CD4-positive, alpha-beta T cell treated with Interleukin-10 for 1 hour (primary cell): ENCODE results near the gene ZSCAN20.
"Not testable (repeated sequence)": the region's sequence is repeated elsewhere in the genome, so short reads cannot be mapped to it uniquely, and the experiment has no call there.

Source experiments
- DNase-seq: peaks from one replicate; pipeline ENCODE4 v3.0.0-alpha.2; 2020

Gene ZSCAN20

DNA sequence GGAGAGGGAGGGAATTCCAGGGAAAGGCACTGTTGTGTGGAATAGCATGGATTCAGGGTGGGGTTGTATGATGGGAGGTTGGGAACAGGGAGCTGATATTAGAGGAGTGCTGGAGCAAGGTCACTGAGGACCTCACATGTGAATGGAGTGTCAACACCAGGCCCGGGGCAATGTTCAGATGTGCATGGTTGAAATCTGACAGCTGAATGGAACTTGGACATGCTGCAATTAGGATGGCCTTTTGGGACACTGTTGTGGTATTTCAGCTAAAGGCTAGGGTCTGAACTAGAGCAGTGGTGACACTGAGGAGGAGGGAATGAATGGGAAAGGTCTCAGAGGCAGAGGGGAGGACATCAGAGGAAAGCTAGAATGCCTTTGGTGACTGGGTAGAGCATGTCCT, 25.0 kb downstream of the ZSCAN20 start:
- DNase-seq, result no peak

DNA sequence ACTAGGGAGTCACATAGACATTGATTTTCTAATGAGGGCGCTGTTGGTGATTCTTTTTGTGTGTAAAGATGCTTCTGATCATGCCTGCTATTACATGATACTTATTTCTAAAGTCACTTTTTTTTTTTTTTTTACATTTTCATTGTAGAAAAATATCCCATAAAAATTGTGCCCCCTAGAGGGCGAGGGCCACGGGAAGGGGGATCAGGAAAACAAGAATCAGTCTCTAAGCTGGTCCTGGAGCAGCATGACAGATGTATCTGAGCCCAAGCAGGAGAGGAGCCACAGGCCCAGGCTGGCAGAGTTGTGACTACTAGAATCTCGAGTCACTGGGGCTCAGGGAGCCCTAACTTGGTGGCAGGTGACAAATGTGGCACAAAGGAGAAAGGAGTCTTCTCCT, 28.1 kb downstream of the ZSCAN20 start:
- DNase-seq, result no peak

DNA sequence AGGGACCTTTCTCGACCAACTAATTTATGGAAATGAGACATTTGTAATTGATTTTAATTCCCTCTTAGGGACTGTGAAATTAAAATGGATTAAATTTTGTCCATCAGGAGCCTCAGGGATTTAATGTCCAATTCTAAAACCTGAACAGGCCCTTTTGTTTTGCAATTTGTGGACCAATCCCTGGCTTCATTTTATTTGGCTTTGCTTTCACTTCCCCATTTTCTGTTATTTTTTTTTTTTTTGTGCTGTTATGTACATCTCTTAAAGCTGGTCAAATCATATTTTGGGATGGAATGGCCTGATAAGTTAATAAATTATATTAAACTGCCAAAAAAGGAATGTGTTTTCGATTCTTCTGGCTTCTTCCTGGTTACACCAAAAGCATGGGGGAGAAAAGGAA, 28.9 kb downstream of the ZSCAN20 start:
- no peak for DNase-seq

DNA sequence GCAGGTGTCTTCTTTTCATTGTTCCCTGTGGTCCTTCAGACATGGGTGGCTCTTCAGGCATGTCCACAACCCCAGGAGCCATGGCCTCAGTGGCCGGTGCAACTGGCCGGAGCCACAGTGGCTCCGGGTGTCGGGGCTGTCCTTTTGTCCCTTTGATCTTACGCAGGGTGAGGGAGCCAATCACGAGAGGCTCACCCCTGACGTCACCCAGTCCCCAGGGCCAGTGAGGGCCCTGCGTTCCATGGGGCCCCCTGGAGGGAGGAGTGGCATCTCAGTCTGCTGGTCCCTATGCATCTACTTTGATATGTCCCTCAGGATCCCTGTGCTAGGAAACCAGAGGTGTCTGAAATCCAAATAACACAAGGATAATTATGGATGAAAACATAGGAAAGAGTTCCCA, 29.3 kb downstream of the ZSCAN20 start:
- no peak for DNase-seq

DNA sequence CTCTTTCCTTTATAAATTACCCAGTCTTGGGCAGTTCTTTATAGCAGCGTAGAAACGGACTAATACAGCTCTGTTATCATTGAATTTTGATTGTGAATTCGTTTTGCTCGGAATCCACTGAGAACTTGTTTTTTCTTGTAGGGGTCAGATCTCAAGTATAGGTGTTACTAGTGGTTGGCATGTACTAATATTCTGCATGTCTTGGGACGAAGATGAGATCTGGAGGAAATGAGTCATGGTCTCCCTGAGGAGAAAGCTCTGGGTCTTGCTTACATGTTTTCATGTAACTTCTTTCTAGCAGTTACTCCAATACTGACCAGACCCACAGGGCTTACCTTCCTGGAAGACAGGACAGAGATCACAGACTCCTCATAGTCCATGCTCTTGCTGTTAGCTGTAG, 30.3 kb downstream of the ZSCAN20 start:
- DNase-seq, result no peak

DNA sequence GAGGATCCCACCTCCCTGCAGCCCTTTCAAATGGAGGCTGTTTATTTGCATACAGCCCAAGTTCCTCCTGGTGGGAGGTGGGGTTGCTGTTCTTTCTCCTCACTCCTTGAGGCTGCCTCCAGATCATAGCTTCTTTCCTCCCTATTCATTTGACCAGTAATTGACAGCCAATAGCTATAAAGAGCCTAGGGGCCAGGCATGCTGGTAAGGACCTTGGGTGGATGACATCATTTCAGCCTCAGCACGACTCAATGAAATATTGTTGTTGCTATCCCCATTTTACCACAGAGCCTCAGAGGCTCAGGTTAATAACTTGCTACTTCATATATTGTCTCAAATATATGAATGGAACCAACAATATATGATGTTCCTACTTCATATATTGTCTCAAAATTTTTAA, 31.1 kb downstream of the ZSCAN20 start:
- DNase-seq, result no peak

GRCh38 chr1:33507661-33508060, 35.2 kb downstream of the ZSCAN20 start:
- no peak for DNase-seq

DNA sequence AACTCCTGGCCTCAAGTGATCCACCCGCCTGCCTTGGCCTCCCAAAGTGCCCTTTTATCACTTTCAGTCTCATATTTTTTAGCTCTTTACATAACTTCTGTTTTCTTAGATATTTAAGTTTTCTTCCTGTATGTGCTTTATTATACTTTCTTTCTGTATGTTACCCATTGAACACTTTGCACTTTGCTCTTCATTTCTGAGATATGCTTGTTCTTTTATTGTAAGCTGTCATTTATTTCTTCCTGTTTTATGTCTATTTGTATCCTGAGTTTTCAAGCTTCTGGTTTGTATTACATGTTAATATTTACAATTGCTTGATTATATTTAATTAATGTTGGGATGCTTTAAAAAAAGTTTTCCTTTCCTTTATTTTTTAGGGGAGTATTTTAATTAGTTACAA, 35.7 kb downstream of the ZSCAN20 start:
- DNase-seq, result no peak

GRCh38 chr1:33509276-33509675, 36.8 kb downstream of the ZSCAN20 start:
- not testable (repeated sequence) for DNase-seq

GRCh38 chr1:33512226-33513011, 40.0 kb downstream of the ZSCAN20 start:
- no peak for DNase-seq

GRCh38 chr1:33515112-33515511, 42.7 kb downstream of the ZSCAN20 start:
- DNase-seq, result no peak

DNA sequence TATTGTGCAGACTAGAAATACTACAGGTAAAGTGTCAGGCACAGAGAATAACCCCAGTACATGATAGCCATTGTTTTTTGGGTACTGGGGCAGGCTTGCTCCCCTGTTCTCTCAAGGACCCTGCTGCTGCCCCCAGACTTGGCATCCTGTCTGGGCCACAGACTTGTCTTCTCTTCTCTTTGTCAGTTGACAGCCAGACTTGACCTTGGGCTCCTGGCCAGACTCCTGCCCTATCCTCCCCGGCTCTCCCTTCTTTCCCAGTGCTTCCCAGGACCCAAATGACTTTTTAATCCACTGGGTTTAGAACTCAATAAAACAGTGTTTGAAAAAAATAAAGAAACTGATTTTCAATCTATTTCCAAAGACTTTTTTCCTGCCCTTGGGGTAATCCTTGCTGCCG, 43.2 kb downstream of the ZSCAN20 start:
- DNase-seq, result no peak

GRCh38 chr1:33516428-33516827, 44.0 kb downstream of the ZSCAN20 start:
- no peak for DNase-seq

GRCh38 chr1:33516891-33517567, 44.6 kb downstream of the ZSCAN20 start:
- no peak for DNase-seq

- no peak for DNase-seq
Measured at GRCh38 chr1:33517596-33518250, 45.3 kb downstream of the ZSCAN20 start.

DNA sequence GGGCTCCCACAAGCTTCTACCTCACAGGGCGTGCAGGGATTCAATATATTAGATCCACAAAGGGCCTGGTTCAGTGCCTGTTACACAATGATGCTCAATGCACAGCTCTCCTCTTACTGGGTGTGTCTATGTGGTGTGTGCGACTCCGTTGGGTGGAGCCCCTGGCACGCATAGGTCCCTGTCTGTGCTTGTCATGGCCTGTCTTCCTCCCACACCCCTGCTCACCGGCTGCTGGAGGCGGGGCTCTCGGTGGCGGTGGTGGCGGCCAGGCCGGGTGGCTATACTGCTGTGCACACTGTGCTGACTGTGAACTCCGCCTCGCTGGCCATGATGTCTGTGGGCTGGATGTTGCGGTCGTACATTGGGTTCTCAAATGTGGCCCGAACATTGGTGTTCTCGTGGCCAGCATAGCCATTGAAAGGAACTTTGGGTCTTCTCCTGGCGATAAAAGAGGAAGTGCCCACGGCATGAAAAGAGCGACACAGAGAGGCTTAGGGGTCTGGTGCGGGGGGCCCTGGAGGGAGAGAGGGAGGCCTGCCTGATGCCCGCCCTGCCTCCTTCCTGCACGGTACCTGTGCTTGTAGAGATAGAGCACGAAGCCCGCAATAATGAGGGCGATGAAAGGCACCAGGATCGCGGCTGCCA, 46.9 kb downstream of the ZSCAN20 start:
- DNase-seq, result no peak

DNA sequence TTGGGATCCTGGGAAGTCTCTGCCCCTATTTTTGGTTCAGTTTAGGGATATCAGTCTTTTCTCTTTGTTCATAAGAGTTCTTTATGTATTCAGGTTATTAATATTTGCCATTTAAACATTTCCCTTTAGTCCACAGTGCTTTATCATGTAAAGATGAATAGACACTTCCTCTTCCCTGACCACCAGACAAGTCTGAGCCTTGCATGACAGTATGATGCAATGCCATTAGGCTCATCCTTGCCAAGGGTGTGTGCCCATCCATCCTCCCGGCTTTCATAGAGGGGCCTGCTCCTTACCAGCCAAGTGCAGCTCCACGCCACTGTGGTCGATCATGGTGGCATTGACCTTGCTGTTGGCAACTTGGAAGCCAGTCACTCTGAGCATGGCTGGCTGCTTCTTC, 52.1 kb downstream of the ZSCAN20 start:
- no peak for DNase-seq

DNA sequence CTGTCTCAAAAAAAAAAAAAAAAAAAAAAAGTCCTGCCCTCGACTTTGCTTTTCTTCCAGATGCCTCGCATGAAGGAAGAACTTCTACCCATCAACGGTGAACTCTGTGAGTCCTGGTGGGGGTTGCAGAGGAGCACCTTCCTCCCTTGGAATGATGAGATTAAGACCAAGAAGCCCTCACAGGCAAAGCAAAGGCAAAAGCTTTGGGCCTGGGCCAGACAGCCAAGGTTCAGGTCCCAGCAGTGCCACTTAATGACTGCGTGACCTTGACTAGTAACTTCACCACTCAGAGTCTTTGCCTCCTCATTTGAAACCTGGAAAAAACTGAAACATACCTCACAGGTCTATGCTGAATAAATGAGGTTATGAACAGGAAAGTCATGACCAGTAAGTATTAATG, 55.5 kb downstream of the ZSCAN20 start:
- DNase-seq, result no peak

GRCh38 chr1:33529957-33530356, 57.5 kb downstream of the ZSCAN20 start:
- no peak for DNase-seq

- DNase-seq, result no peak
Measured at GRCh38 chr1:33532250-33532649, 59.8 kb downstream of the ZSCAN20 start.

GRCh38 chr1:33532936-33533335, 60.5 kb downstream of the ZSCAN20 start:
- DNase-seq, result no peak

DNA sequence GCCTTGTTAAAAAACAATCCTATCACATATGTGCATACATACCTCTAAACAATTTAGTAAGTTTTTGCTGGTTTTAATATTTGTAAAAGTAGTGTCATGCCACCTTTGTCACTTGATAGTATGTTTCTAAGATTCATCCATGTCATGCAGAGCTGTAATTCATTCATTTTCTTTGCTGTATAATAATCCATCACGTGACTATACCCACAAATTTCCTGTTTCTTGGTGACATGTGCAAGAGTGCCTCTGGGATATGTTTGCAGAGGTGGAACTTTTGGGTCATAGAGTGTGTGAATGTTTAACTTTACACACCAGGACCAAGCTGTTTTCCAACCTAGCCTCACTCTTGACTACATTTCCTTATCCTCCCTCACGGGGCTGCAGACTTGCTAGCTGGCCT, 62.9 kb downstream of the ZSCAN20 start:
- no peak for DNase-seq

- no peak for DNase-seq
Measured at GRCh38 chr1:33537885-33538284, 65.4 kb downstream of the ZSCAN20 start.

DNA sequence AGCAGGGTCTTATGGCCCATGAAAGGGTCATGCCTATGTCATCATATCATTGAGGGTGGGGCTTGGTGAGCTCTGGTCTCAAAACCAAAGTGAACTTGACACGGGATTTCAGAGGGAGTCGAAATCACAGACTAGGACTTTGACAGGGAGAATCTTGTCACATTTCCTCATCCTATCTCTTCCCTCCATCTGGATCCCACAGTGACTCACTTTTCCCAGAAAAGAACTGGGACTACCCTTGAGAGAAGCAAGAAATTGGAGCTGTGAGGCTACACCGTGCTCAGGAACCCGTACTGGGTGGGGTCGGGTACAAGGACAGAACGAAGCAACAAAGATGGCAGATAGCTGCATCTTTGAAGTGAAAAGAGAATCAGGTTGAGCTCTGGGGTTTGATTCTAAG, 69.5 kb downstream of the ZSCAN20 start:
- DNase-seq, result no peak
